Prostate gland (tissue), 2 donors: ENCODE results near the gene RTRAF.

ENCODE experiments used
- POLR2A ChIP-seq: fragments of 450-650 bp; IDR thresholded peaks from one replicate; pipeline ENCODE4 v1.6.1; 2016; ENCODE audit warnings: antibody characterized with exemption, mild to moderate bottlenecking
- POLR2AphosphoS5 ChIP-seq: sonication (generic); formaldehyde crosslinking; IDR thresholded peaks from one replicate; pipeline ENCODE4 v1.6.1; 2017; ENCODE audit warnings: antibody characterized with exemption
- TF ChIP-seq, protein P1 (sequence below), 4 experiments: fragments of 200-600 bp in 2 of 4; fragments of 450-650 bp in 2 of 4; sonication (generic) in 2 of 4; IDR thresholded peaks; 1 replicate in 3 of 4; 2 replicates in 1 of 4; pipeline ENCODE4 v1.5.1; 2016 to 2019; ENCODE audit warnings: antibody characterized with exemption in 4 of 4, mild to moderate bottlenecking in 2 of 4, moderate library complexity in 2 of 4

- TF ChIP-seq, protein P1, sequence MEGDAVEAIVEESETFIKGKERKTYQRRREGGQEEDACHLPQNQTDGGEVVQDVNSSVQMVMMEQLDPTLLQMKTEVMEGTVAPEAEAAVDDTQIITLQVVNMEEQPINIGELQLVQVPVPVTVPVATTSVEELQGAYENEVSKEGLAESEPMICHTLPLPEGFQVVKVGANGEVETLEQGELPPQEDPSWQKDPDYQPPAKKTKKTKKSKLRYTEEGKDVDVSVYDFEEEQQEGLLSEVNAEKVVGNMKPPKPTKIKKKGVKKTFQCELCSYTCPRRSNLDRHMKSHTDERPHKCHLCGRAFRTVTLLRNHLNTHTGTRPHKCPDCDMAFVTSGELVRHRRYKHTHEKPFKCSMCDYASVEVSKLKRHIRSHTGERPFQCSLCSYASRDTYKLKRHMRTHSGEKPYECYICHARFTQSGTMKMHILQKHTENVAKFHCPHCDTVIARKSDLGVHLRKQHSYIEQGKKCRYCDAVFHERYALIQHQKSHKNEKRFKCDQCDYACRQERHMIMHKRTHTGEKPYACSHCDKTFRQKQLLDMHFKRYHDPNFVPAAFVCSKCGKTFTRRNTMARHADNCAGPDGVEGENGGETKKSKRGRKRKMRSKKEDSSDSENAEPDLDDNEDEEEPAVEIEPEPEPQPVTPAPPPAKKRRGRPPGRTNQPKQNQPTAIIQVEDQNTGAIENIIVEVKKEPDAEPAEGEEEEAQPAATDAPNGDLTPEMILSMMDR (IDR thresholded peaks at IDR 0.05): no peak
- TF ChIP-seq POLR2AphosphoS5 (no peak), POLR2A (no peak)
These were observed 39.3 kb upstream of the RTRAF start for GRCh38 chr14:51950007-51950406.
